ENCODE data around the gene PIGC.

Gene PIGC

GRCh38 chr1:172480431-172480830 lies 36.6 kb upstream of the PIGC start:
- no peak overlapping the region for H3K4me3 ChIP-seq (ENCODE audit: low read depth, low read length)
- DNase-seq (ENCODE audit: low read depth) = no peak
- no peak for TF ChIP-seq MAX (IDR thresholded peaks at IDR 0.05; ENCODE audit: low read depth, low read length)
- TF ChIP-seq POLR2A (IDR thresholded peaks at IDR 0.05; ENCODE audit: extremely low read depth, insufficient read length) = no peak
- no peak for TF ChIP-seq CTCF (IDR thresholded peaks at IDR 0.05; ENCODE audit: low read depth, low read length)
- no peak for TF ChIP-seq MYC (IDR thresholded peaks at IDR 0.05; ENCODE audit: low read depth, low read length)

- TF ChIP-seq POLR2A (IDR thresholded peaks at IDR 0.05; ENCODE audit: extremely low read depth, insufficient read length) = no peak
- H3K4me3 ChIP-seq (ENCODE audit: low read depth, low read length) = no peak overlapping the region
- no peak for DNase-seq (ENCODE audit: low read depth)
Measured at GRCh38 chr1:172478485-172478884, 34.6 kb upstream of the PIGC start.

- no peak for TF ChIP-seq MAX (IDR thresholded peaks at IDR 0.05; ENCODE audit: low read depth, low read length)
- no peak for TF ChIP-seq POLR2A (IDR thresholded peaks at IDR 0.05; ENCODE audit: extremely low read depth, insufficient read length)
- TF ChIP-seq CTCF (IDR thresholded peaks at IDR 0.05; ENCODE audit: low read depth, low read length) = no peak
- no peak for TF ChIP-seq MYC (IDR thresholded peaks at IDR 0.05; ENCODE audit: low read depth, low read length)
- H3K4me3 ChIP-seq (ENCODE audit: low read depth, low read length) = no peak overlapping the region
- peak; percentile 71 for DNase-seq (ENCODE audit: low read depth)
Measured at GRCh38 chr1:172477741-172478140, 33.9 kb upstream of the PIGC start.

GRCh38 chr1:172477216-172477615 lies 33.3 kb upstream of the PIGC start:
- no peak overlapping the region for H3K4me3 ChIP-seq (ENCODE audit: low read depth, low read length)
- no peak for DNase-seq (ENCODE audit: low read depth)
- TF ChIP-seq CTCF (IDR thresholded peaks at IDR 0.05; ENCODE audit: low read depth, low read length) (no peak), POLR2A (IDR thresholded peaks at IDR 0.05; ENCODE audit: extremely low read depth, insufficient read length) (no peak), MAX (IDR thresholded peaks at IDR 0.05; ENCODE audit: low read depth, low read length) (no peak), MYC (IDR thresholded peaks at IDR 0.05; ENCODE audit: low read depth, low read length) (no peak)

GRCh38 chr1:172476218-172476811 lies 32.4 kb upstream of the PIGC start:
- no peak for TF ChIP-seq POLR2A (IDR thresholded peaks at IDR 0.05; ENCODE audit: extremely low read depth, insufficient read length)
- TF ChIP-seq MYC (IDR thresholded peaks at IDR 0.05; ENCODE audit: low read depth, low read length) = no peak
- TF ChIP-seq MAX (IDR thresholded peaks at IDR 0.05; ENCODE audit: low read depth, low read length) = no peak
- TF ChIP-seq CTCF (IDR thresholded peaks at IDR 0.05; ENCODE audit: low read depth, low read length) = no peak
- no peak for DNase-seq (ENCODE audit: low read depth)
- H3K4me3 ChIP-seq (ENCODE audit: low read depth, low read length) = no peak overlapping the region

GRCh38 chr1:172473842-172474241 lies 30.0 kb upstream of the PIGC start:
- TF ChIP-seq POLR2A (IDR thresholded peaks at IDR 0.05; ENCODE audit: extremely low read depth, insufficient read length) (no peak), CTCF (IDR thresholded peaks at IDR 0.05; ENCODE audit: low read depth, low read length) (no peak), MAX (IDR thresholded peaks at IDR 0.05; ENCODE audit: low read depth, low read length) (no peak), MYC (IDR thresholded peaks at IDR 0.05; ENCODE audit: low read depth, low read length) (no peak)
- peak overlapping the region; percentile 6 for H3K4me3 ChIP-seq (ENCODE audit: low read depth, low read length)
- no peak for DNase-seq (ENCODE audit: low read depth)

Measured in NB4 (cell line).